K562 (cell line): ENCODE data around the gene HEXD. TPM values are rescaled to one million over a fixed set of nuclear protein-coding genes. Genes with fewer than 3 reads are reported as not detected.

Experiments
- ATAC-seq: fragments of 200-7000 bp; cut with Tn5 transposase; 3 replicates; pipeline ENCODE4 v1.9.1; 2020; ENCODE audit warnings: moderate library complexity
- BruUV-seq: library from RNA; stranded (reverse); fragments of 400-500 nt; replicated peaks from 2 replicates; lab custom pipeline; 2021; lab: Mats Ljungman, UMichigan
- CTCF ChIA-PET: fragments of 300-600 bp; formaldehyde crosslinking; extraction: SDS; loops from one replicate; lab custom pipeline; 2021; ENCODE audit warnings: low intra/inter-chr PET ratio; lab: Yijun Ruan, JAX
- POLR2A ChIA-PET: fragments of 300-600, 350-650 bp; sonication (Branson Sonifier 250); formaldehyde crosslinking; extraction: SDS; loops from one replicate; lab custom pipeline; 2021; ENCODE audit warnings: antibody characterized with exemption, inconsistent platforms; lab: Yijun Ruan, JAX
- DNase-seq, 4 experiments: peaks; one replicate each; pipeline versions ENCODE4 v3.0.0 to v3.0.0-alpha.2; 2011 to 2018; ENCODE audit warnings: low spot score in 3 of 4, mixed read lengths in 3 of 4; ENCODE audit errors: extremely low read depth in 1 of 4
- FAIRE-seq: peaks from 2 replicates; lab custom pipeline; 2011; peaks lifted over from hg19 to GRCh38; lab: Jason Lieb, UNC
- H2AFZ ChIP-seq: 2 replicates; pipeline ENCODE4 v1.6.0; 2011; ENCODE audit warnings: low read depth, low read length, control low read depth, inconsistent platforms
- H3K27ac ChIP-seq: fragments of 200-600 bp; 3 replicates; pipeline ENCODE4 v1.8.0; 2011; ENCODE audit warnings: low read depth, mild to moderate bottlenecking, control low read depth, inconsistent platforms, low read length, moderate library complexity, mixed read lengths; ENCODE audit errors: extremely low read depth
- H3K27me3 ChIP-seq, 2 experiments: fragments of 300-600 bp in 1 of 2; 2 replicates in 1 of 2; 3 replicates in 1 of 2; pipeline versions ENCODE4 v1.6.0 to v1.8.0; 2011; ENCODE audit warnings: inconsistent platforms in 2 of 2, low read length in 2 of 2, mild to moderate bottlenecking in 1 of 2, mixed read lengths in 1 of 2, moderate library complexity in 1 of 2; ENCODE audit not compliant: control insufficient read depth in 2 of 2, insufficient read depth in 2 of 2
- H3K36me3 ChIP-seq: fragments of 300-600 bp; 3 replicates; pipeline ENCODE4 v1.8.0; 2011; ENCODE audit warnings: mild to moderate bottlenecking, low read length, inconsistent platforms; ENCODE audit not compliant: control insufficient read depth, insufficient read depth
- H3K4me1 ChIP-seq, 2 experiments: fragments of 200-600 bp in 1 of 2; replicated peaks in 1 of 2; 2 replicates in 1 of 2; 3 replicates in 1 of 2; pipeline versions ENCODE4 v1.5.1 to v1.8.0; 2011; ENCODE audit warnings: inconsistent platforms in 2 of 2, low read length in 2 of 2, mild to moderate bottlenecking in 1 of 2, mixed read lengths in 1 of 2, moderate library complexity in 1 of 2; ENCODE audit not compliant: control insufficient read depth in 2 of 2, insufficient read depth in 2 of 2
- H3K4me2 ChIP-seq: 2 replicates; pipeline ENCODE4 v1.6.1; 2011; ENCODE audit warnings: low read length, control low read depth, inconsistent platforms, mixed read lengths; ENCODE audit not compliant: insufficient read depth
- H3K4me3 ChIP-seq: fragments of 200-600 bp; sonication (generic), shearing (Covaris generic); 2 replicates; pipeline ENCODE4 v1.5.1; 2016; ENCODE audit warnings: control low read depth, inconsistent platforms
- H3K79me2 ChIP-seq: fragments of 200-600 bp; 3 replicates; pipeline ENCODE4 v1.8.0; 2011; ENCODE audit warnings: low read length, inconsistent platforms; ENCODE audit not compliant: control insufficient read depth, insufficient read depth
- H3K9ac ChIP-seq, 2 experiments: 2 replicates each; pipeline versions ENCODE4 v1.6.0 to v1.6.1; 2011; ENCODE audit warnings: low read depth in 2 of 2, low read length in 2 of 2, control low read depth in 1 of 2, inconsistent platforms in 1 of 2, mild to moderate bottlenecking in 1 of 2, mixed read lengths in 1 of 2; ENCODE audit not compliant: insufficient read depth in 1 of 2
- H3K9me1 ChIP-seq: one replicate; pipeline ENCODE4 v1.6.0; 2011; ENCODE audit warnings: inconsistent platforms, mild to moderate bottlenecking, low read length, moderate library complexity; ENCODE audit not compliant: control insufficient read depth, insufficient read depth
- H3K9me3 ChIP-seq: replicated peaks from 2 replicates; pipeline ENCODE4 v1.5.1; 2011; ENCODE audit warnings: low read depth, low read length, inconsistent platforms; ENCODE audit not compliant: control insufficient read depth, insufficient read depth
- H4K20me1 ChIP-seq: replicated peaks from 2 replicates; pipeline ENCODE4 v1.6.1; 2011; ENCODE audit warnings: low read length, inconsistent platforms, mixed read lengths; ENCODE audit not compliant: control insufficient read depth, insufficient read depth
- AFF1 ChIP-seq, 2 experiments: fragments of 450-650 bp; IDR thresholded peaks; 2 replicates each; pipeline ENCODE4 v1.6.1; 2018; ENCODE audit warnings: mild to moderate bottlenecking in 2 of 2, low read depth in 1 of 2; ENCODE audit not compliant: partially characterized antibody in 2 of 2
- CAMTA2 ChIP-seq: fragments of 250-450 bp; sonication (Bioruptor Pico); conservative IDR thresholded peaks from 2 replicates; pipeline ENCODE4 v1.5.1; 2022
- CREB5 ChIP-seq: fragments of 250-450 bp; sonication (Bioruptor Pico); IDR thresholded peaks from 2 replicates; pipeline ENCODE4 v1.5.0; 2020; ENCODE audit warnings: mild to moderate bottlenecking
- FOXK1 ChIP-seq: sonication (generic); formaldehyde crosslinking; IDR thresholded peaks from 2 replicates; pipeline ENCODE4 v1.8.0; 2022; ENCODE audit warnings: missing genetic modification reagents, mild to moderate bottlenecking, borderline replicate concordance
- HMG20B ChIP-seq: fragments of 250-450 bp; sonication (Bioruptor Pico); IDR thresholded peaks from 2 replicates; pipeline ENCODE4 v1.5.0; 2021; ENCODE audit warnings: mild to moderate bottlenecking
- HMGN3 ChIP-seq: IDR thresholded peaks from 2 replicates; pipeline ENCODE4 v1.6.1; 2011; ENCODE audit warnings: borderline replicate concordance, low read depth, mild to moderate bottlenecking, mixed read lengths, low read length; ENCODE audit not compliant: insufficient read length; ENCODE audit errors: extremely low read depth
- NFATC3 ChIP-seq: fragments of 450-650 bp; IDR thresholded peaks from 2 replicates; pipeline ENCODE4 v1.6.1; 2017; ENCODE audit warnings: mild to moderate bottlenecking
- NFXL1 ChIP-seq: fragments of 450-650 bp; formaldehyde crosslinking; IDR thresholded peaks from 2 replicates; pipeline ENCODE4 v1.4.0; 2021; ENCODE audit warnings: mild to moderate bottlenecking
- NRF1 ChIP-seq, 2 experiments: fragments of 450-650 bp; IDR thresholded peaks in 1 of 2; conservative IDR thresholded peaks in 1 of 2; 2 replicates each; pipeline ENCODE4 v1.6.1; 2014; ENCODE audit warnings: mild to moderate bottlenecking in 2 of 2
- NUFIP1 ChIP-seq: fragments of 450-650 bp; IDR thresholded peaks from 2 replicates; pipeline ENCODE4 v1.6.1; 2018; ENCODE audit not compliant: partially characterized antibody
- PML ChIP-seq: IDR thresholded peaks from 2 replicates; pipeline ENCODE4 v1.6.1; 2012; ENCODE audit warnings: low read length, inconsistent platforms
- POU5F1 ChIP-seq: fragments of 150-350 bp; IDR thresholded peaks from 2 replicates; pipeline ENCODE4 v1.6.1; 2014; ENCODE audit warnings: borderline replicate concordance, low read length, low read depth, mild to moderate bottlenecking; ENCODE audit not compliant: partially characterized antibody
- PREB ChIP-seq: sonication (generic); formaldehyde crosslinking; IDR thresholded peaks from 2 replicates; pipeline ENCODE4 v1.8.1; 2023; ENCODE audit warnings: mild to moderate bottlenecking, missing genetic modification reagents
- PRPF4 ChIP-seq: fragments of 200-400 bp; formaldehyde crosslinking; IDR thresholded peaks from one replicate; pipeline ENCODE4 v1.6.1; 2017; ENCODE audit warnings: low read length, low read depth, mild to moderate bottlenecking; ENCODE audit not compliant: insufficient read depth, poor library complexity, severe bottlenecking
- SAP30 ChIP-seq: fragments of 200-600 bp; sonication (generic); IDR thresholded peaks from 2 replicates; pipeline ENCODE4 v1.6.1; 2012; ENCODE audit warnings: borderline replicate concordance, low read depth, mild to moderate bottlenecking, moderate library complexity, low read length, control low read depth, inconsistent platforms; ENCODE audit not compliant: insufficient read depth, poor library complexity, severe bottlenecking
- SRSF9 ChIP-seq: fragments of 200-400 bp; formaldehyde crosslinking; IDR thresholded peaks from 2 replicates; pipeline ENCODE4 v1.6.1; 2017; ENCODE audit warnings: low read depth, low read length, borderline replicate concordance
- XRCC3 ChIP-seq: fragments of 450-650 bp; IDR thresholded peaks from 2 replicates; pipeline ENCODE4 v1.6.1; 2017; ENCODE audit warnings: mild to moderate bottlenecking, moderate library complexity
- WGBS: fragments of 100-300 bp; shearing (Covaris generic); methylation state at CpG from one replicate; pipeline ENCODE4 v1.1.6; 2016; ENCODE audit warnings: low coverage, mixed read lengths; ENCODE audit not compliant: insufficient coverage; ENCODE audit errors: missing lambda C conversion rate; 5-methylcytosine and 5-hydroxymethylcytosine counted together
- in situ Hi-C: fragments of 300-500 bp; cut with MboI; formaldehyde crosslinking; loops from 4 replicates; pipeline ENCODE4 v1.15.0; 2018; ENCODE audit warnings: inconsistent platforms, mixed read lengths
- intact Hi-C: fragments of 100-400 bp; cut with micrococcal nuclease; formaldehyde crosslinking; loops from 2 replicates; pipeline ENCODE4 v1.14.2; 2022
- polyA plus RNA-seq, 8 experiments: library from polyadenylated mRNA; depleted of rRNA in 4 of 8; stranded (reverse) in 5 of 8; unstranded in 3 of 8; fragments of >200 nt; fragmentation: Nextera tagmentation in 2 of 8; fragmentation: Illumina TruSeq in 1 of 8; extraction: Ambion mirVana in 2 of 8; extraction: Trizol in 1 of 8; gene quantifications; 2 replicates each; pipeline versions ENCODE4 v1.2.1 to v1.2.3, GENCODE V29; 2011 to 2014; ENCODE audit warnings: inconsistent platforms in 1 of 8, missing spikeins in 1 of 8
- total RNA-seq, 7 experiments: library from RNA; depleted of rRNA in 6 of 7; stranded (reverse); fragments of >200 nt in 6 of 7; fragmentation: Illumina TruSeq in 2 of 7; extraction: Trizol in 2 of 7; gene quantifications; 2 replicates each; pipeline versions ENCODE4 v1.2.1 to v1.2.3, GENCODE V29; 2011 to 2021; ENCODE audit warnings: low replicate concordance in 1 of 7

The HEXD gene
- total and polyA plus RNA-seq, 9 of the 15 experiments (the other 6 are each of a cell fraction or from before 2014, with no cell fraction given) = 1.0 to 25.3 (median 10.0) TPM

- no peak overlapping the region for H3K27ac ChIP-seq
- 79% methylated on average over 4 of the region's 4 CpGs for WGBS
- CTCF ChIA-PET = interaction anchor here (0.7 kb wide), 1 partner anchor 460 kb away, joined by 4 read pairs; no protein-coding TSS in a partner anchor
- DNase-seq (no peak), ATAC-seq (no peak), FAIRE-seq (no peak)
- no TSS peak for BruUV-seq
- in situ Hi-C loops = no loop called here
- peaks cover 8 to 31% of the 10 kb centered on the region in 2 experiments for H3K4me1 ChIP-seq
- peaks cover 28% of the 10 kb centered on the region for H3K79me2 ChIP-seq
- H3K36me3 ChIP-seq = peaks cover 17% of the 10 kb centered on the region; the same call in 2 of the 3 replicates
- intact Hi-C loops = loop anchor here (10.0 kb wide), 1 partner anchor 139 kb away; no protein-coding TSS in a partner anchor
- no peaks in the 10 kb centered on the region for H3K9me1 ChIP-seq
- no peak overlapping the region for H2AFZ ChIP-seq
- POLR2A ChIA-PET = interaction anchor here (1.8 kb wide), 1 partner anchor 17 kb away, joined by 5 read pairs; no protein-coding TSS in a partner anchor
- no peak overlapping the region for H3K9ac ChIP-seq
- H3K4me2 ChIP-seq = no peak overlapping the region
- H3K27me3 ChIP-seq = no peaks in the 10 kb centered on the region
- no peak overlapping the region for H3K4me3 ChIP-seq
- peaks cover 15% of the 10 kb centered on the region for H4K20me1 ChIP-seq
- no peaks in the 10 kb centered on the region for H3K9me3 ChIP-seq
- TF ChIP-seq AFF1 (IDR thresholded peaks at IDR 0.05; ENCODE audit: low read depth in 1 of 2, partially characterized antibody in 2 of 2) = no peak
- TF ChIP-seq NFATC3 = no peak
- no peak for TF ChIP-seq PRPF4
- no peak for TF ChIP-seq PREB
- TF ChIP-seq XRCC3 = no peak
- no peak for TF ChIP-seq NFXL1
- TF ChIP-seq CREB5 (CRISPR knock-in tag) = no peak
- TF ChIP-seq PML = no peak
- no peak for TF ChIP-seq POU5F1
- no peak for TF ChIP-seq NRF1 (conservative IDR thresholded peaks at IDR 0.05 in 1 of 2, IDR thresholded peaks at IDR 0.05 in 1 of 2)
- TF ChIP-seq CAMTA2 (CRISPR knock-in tag) = no peak
- no peak for TF ChIP-seq NUFIP1
- TF ChIP-seq SAP30 = no peak
- no peak for TF ChIP-seq SRSF9
- no peak for TF ChIP-seq FOXK1 (CRISPR knock-in tag)
- no peak for TF ChIP-seq HMGN3
- TF ChIP-seq HMG20B = no peak
Observed at GRCh38 chr17:82416264-82416663, 1.9 kb upstream of the HEXD start.
